Ishikawa (cell line): Measurements from ENCODE around the gene MGAT5B.

Experiments used
- EGR1 ChIP-seq: IDR thresholded peaks from 2 replicates; pipeline ENCODE4 v1.6.1; 2012
- NFIC ChIP-seq: IDR thresholded peaks from 2 replicates; pipeline ENCODE4 v1.6.1; 2012
- TAF1 ChIP-seq: IDR thresholded peaks from 2 replicates; pipeline ENCODE4 v1.6.1; 2012; ENCODE audit warnings: low read depth, mild to moderate bottlenecking

GRCh38 chr17:76958974-76959373 lies 90.8 kb downstream of the MGAT5B start:
- TF ChIP-seq NFIC (no peak), EGR1 (no peak), TAF1 (no peak)
